Measurements from ENCODE around the gene ESYT1. TPM values are rescaled to one million over a fixed set of nuclear protein-coding genes. Genes with fewer than 3 reads are reported as not detected.
A peak's percentile ranks its signal among the peaks of the same experiment; 100 is the strongest.

Gene ESYT1
- total and polyA plus RNA-seq, 10 of the 15 experiments (the other 5 are each of a cell fraction or from before 2014, with no cell fraction given): 47.5 to 120 (median 87.1) TPM

DNA sequence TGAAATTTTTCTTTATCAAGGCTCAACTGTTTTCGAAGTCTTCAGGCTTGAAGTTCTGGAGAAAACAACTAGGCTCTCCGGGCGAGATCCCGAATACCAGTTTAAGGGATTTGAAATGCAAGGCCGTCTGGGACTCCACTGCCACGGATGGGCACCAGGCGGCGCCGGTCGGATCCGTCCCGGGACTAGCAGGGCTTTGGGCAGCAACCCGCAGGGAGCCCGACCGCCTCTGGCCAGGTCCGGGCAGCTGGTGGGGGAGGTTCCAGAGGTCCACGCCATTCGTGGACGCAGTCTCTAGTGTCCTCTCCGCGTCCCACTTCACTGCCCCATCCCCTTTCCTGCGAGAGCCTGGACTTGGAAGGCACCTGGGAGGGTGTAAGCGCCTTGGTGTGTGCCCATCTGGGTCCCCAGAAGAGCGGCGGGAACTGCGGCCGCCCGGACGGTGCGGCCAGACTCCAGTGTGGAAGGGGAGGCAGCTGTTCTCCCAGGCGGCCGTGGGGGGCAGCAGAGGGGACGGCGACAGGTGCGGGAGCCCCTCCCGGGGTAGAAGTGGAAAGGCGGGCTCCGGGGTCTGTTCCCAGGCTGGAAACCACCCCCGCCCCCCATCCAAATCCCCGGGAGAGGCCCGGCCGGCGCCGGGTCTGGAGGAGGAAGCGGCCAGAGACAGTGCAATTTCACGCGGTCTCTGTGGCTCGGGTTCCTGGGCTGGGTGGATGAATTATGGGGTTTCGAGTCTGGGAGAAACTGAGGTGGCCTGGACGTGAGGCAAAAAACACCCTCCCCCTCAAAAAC is 48.9 kb upstream of the ESYT1 start:
- H3K9ac ChIP-seq (ENCODE audit: control insufficient read depth, insufficient read depth, low read length): no peak overlapping the region
- H3K4me3 ChIP-seq: peak overlapping the region; percentile 65
- no peaks in the 10 kb centered on the region for H3K36me3 ChIP-seq (ENCODE audit: control insufficient read depth in 2 of 2, insufficient read depth in 2 of 2, low read length in 1 of 2)
- ChIA-PET RAD21 (ENCODE audit: unreplicated experiment) (no interaction called here), POLR2A (no interaction called here), SMC1A (ENCODE audit: uncharacterized antibody, unreplicated experiment) (no interaction called here), CTCF (interaction anchor here (0.6 kb wide), 2 partner anchors 352 to 360 kb away, joined by 3 read pairs; no protein-coding TSS in a partner anchor)
- H4K20me1 ChIP-seq (ENCODE audit: control insufficient read depth, insufficient read depth): no peaks in the 10 kb centered on the region
- H3K9me3 ChIP-seq (replicated peaks; ENCODE audit: control insufficient read depth, insufficient read depth, low read length): no peaks in the 10 kb centered on the region
- H2AFZ ChIP-seq (ENCODE audit: control insufficient read depth, low read depth, low read length): peak overlapping the region; percentile 55
- peaks cover 9 to 15% of the 10 kb centered on the region in 2 experiments; a peak in 3 of 4 replicates for H3K27me3 ChIP-seq (replicated peaks in 1 of 2; ENCODE audit: control insufficient read depth in 2 of 2, insufficient read depth in 2 of 2, low read length in 1 of 2)
- FAIRE-seq (no peak), ATAC-seq (peak; percentile 86), DNase-seq (ENCODE audit: low read depth, low spot score) (no peak)
- H3K27ac ChIP-seq (ENCODE audit: control insufficient read depth, insufficient read depth): no peak overlapping the region
- no peaks in the 10 kb centered on the region for H3K79me2 ChIP-seq (ENCODE audit: control insufficient read depth, insufficient read depth, low read length)
- BruUV-seq (replicated peaks): no TSS peak
- WGBS (ENCODE audit: insufficient coverage, insufficient replicate concordance, low lambda C conversion rate, missing lambda C conversion rate): 10% methylated on average over 50 of the region's 50 CpGs
- in situ Hi-C loops (cut with MboI) (no loop called here), intact Hi-C loops (cut with micrococcal nuclease; ENCODE audit: unreplicated experiment) (no loop called here)
- H3K4me1 ChIP-seq (ENCODE audit: control insufficient read depth, insufficient read depth, low read length): no peaks in the 10 kb centered on the region
- TF ChIP-seq TCF3 (IDR thresholded peaks at IDR 0.05; ENCODE audit: borderline replicate concordance, insufficient read depth, low read depth, low read length) (peak; percentile 66; the same call in 1 of the 2 replicates), TCF12 (IDR thresholded peaks at IDR 0.05; ENCODE audit: low read depth, low read length) (peak; percentile 72; the same call in 1 of the 2 replicates), CREB1 (IDR thresholded peaks at IDR 0.05; ENCODE audit: low read depth) (0 out of 2 replicates have a peak, but pooled peaks have one; percentile 19), RUNX3 (IDR thresholded peaks at IDR 0.05; ENCODE audit: low read length) (peak; percentile 8; the same call in 1 of the 2 replicates), HDAC6 (IDR thresholded peaks at IDR 0.05; ENCODE audit: unreplicated experiment) (no peak), IKZF1 (conservative IDR thresholded peaks at IDR 0.05) (peak; percentile 53; the same call in 1 of the 2 replicates), SMC3 (IDR thresholded peaks at IDR 0.05; ENCODE audit: borderline replicate concordance, low read length) (0 out of 2 replicates have a peak, but pooled peaks have one; percentile 14), CTCF (IDR thresholded peaks at IDR 0.05 in 2 of 3, conservative IDR thresholded peaks at IDR 0.05 in 1 of 3; ENCODE audit: control insufficient read depth in 2 of 3, extremely low read depth in 1 of 3, insufficient read depth in 1 of 3, low read depth in 3 of 3, low read length in 3 of 3) (peak; percentile 37 to 61 (median 45)), ZBED1 (IDR thresholded peaks at IDR 0.05; ENCODE audit: borderline replicate concordance) (no peak), RB1 (IDR thresholded peaks at IDR 0.05; ENCODE audit: borderline replicate concordance) (0 out of 2 replicates have a peak, but pooled peaks have one; percentile 44), GATAD2B (conservative IDR thresholded peaks at IDR 0.05; ENCODE audit: low read depth) (0 out of 2 replicates have a peak, but pooled peaks have one; percentile 39), SIN3A (IDR thresholded peaks at IDR 0.05; ENCODE audit: low read depth, low read length) (no peak)
- TF ChIP-seq, protein P1, sequence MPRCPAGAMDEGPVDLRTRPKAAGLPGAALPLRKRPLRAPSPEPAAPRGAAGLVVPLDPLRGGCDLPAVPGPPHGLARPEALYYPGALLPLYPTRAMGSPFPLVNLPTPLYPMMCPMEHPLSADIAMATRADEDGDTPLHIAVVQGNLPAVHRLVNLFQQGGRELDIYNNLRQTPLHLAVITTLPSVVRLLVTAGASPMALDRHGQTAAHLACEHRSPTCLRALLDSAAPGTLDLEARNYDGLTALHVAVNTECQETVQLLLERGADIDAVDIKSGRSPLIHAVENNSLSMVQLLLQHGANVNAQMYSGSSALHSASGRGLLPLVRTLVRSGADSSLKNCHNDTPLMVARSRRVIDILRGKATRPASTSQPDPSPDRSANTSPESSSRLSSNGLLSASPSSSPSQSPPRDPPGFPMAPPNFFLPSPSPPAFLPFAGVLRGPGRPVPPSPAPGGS (IDR thresholded peaks at IDR 0.05; ENCODE audit: borderline replicate concordance, insufficient read depth, low read depth, low read length, poor library complexity, severe bottlenecking): no peak
- TF ChIP-seq, protein P2, sequence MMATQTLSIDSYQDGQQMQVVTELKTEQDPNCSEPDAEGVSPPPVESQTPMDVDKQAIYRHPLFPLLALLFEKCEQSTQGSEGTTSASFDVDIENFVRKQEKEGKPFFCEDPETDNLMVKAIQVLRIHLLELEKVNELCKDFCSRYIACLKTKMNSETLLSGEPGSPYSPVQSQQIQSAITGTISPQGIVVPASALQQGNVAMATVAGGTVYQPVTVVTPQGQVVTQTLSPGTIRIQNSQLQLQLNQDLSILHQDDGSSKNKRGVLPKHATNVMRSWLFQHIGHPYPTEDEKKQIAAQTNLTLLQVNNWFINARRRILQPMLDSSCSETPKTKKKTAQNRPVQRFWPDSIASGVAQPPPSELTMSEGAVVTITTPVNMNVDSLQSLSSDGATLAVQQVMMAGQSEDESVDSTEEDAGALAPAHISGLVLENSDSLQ (IDR thresholded peaks at IDR 0.05): no peak
- peak overlapping the region; percentile 95 for H3K4me2 ChIP-seq (ENCODE audit: control insufficient read depth, insufficient read depth)
